Activated naive CD4-positive, alpha-beta T cell treated with anti-CD3 and anti-CD28 coated beads, Interleukin-2, amount 50 U/mL, for 24 hours (primary cell): ENCODE measurements around the gene ACY1.
"Not testable (repeated sequence)": the region's sequence is repeated elsewhere in the genome, so short reads cannot be mapped to it uniquely, and the experiment has no call there.

Experiments used
- H3K27ac Mint-ChIP-seq: one replicate; pipeline ENCODE4 v1.8.0; 2021; ENCODE audit warnings: mild to moderate bottlenecking, mixed read lengths
- H3K27me3 Mint-ChIP-seq: one replicate; pipeline ENCODE4 v1.8.0; 2021; ENCODE audit warnings: mixed read lengths
- H3K36me3 Mint-ChIP-seq: one replicate; pipeline ENCODE4 v1.8.0; 2021; ENCODE audit warnings: mixed read lengths
- H3K4me1 Mint-ChIP-seq: one replicate; pipeline ENCODE4 v1.8.0; 2021; ENCODE audit warnings: mixed read lengths
- H3K4me3 Mint-ChIP-seq: one replicate; pipeline ENCODE4 v1.8.0; 2021; ENCODE audit warnings: mild to moderate bottlenecking, mixed read lengths
- H3K9me3 Mint-ChIP-seq: one replicate; pipeline ENCODE4 v1.8.0; 2021; ENCODE audit warnings: mixed read lengths

The ACY1 gene

DNA sequence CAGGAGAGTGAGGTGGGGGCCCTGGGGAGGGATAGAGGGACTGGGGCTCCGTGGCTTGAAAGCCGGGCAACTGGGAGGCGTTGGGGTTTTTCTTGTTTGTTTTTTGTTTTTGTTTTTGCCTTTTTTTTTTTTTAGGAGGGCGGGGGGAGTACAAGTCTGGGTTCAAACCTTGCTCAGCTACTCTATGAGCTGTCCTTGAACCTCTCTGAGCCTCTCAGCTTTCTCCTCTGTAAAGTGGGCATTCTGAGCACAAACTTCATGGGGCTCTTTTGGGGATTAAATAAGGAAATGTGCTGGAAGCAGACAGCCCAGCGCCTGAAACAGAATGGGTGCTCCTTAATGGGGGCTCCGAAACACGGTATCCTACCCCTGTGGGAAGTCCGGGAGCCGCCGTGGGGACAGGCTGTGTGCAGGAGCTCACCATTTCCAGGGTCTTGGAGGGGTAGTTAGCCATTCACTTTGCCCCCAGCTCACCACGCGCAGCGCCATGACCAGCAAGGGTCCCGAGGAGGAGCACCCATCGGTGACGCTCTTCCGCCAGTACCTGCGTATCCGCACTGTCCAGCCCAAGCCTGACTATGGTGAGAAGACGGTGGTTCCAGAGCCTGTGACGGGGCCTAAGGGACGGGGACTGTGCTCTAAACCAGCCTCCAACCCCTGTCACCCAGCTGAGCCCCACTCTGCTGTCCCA lies 388 bp downstream of the ACY1 start:
- Mint-ChIP-seq H3K4me1 (peaks cover 23% of the 10 kb centered on the region), H3K36me3 (no peaks in the 10 kb centered on the region), H3K9me3 (no peaks in the 10 kb centered on the region), H3K4me3 (peak overlapping the region; percentile 94), H3K27me3 (no peaks in the 10 kb centered on the region), H3K27ac (peak overlapping the region; percentile 93)

DNA sequence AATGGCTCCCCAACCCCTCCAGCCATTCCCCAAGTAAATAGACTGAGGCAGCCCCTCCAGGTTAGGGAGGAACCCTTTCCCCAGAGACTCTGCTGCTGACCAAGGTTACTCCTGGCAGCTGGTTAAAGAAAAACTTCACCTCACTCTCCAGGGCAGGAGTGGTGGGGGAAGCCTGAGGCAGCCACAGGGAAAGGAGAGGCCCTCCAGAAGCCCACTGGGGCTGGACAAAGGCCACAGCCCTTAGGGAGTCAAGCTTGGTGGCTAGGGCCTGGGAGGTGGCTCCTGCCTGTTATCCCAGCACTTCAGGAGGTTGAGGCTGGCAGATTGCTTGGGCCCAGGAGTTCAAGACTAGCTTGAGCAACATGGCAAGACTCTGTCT lies 923 bp downstream of the ACY1 start:
- no peaks in the 10 kb centered on the region for H3K27me3 Mint-ChIP-seq
- H3K27ac Mint-ChIP-seq = peak overlapping the region; percentile 93
- H3K4me1 Mint-ChIP-seq = peaks cover 23% of the 10 kb centered on the region
- H3K4me3 Mint-ChIP-seq = peak overlapping the region; percentile 94
- H3K36me3 Mint-ChIP-seq = no peaks in the 10 kb centered on the region
- H3K9me3 Mint-ChIP-seq = no peaks in the 10 kb centered on the region

DNA sequence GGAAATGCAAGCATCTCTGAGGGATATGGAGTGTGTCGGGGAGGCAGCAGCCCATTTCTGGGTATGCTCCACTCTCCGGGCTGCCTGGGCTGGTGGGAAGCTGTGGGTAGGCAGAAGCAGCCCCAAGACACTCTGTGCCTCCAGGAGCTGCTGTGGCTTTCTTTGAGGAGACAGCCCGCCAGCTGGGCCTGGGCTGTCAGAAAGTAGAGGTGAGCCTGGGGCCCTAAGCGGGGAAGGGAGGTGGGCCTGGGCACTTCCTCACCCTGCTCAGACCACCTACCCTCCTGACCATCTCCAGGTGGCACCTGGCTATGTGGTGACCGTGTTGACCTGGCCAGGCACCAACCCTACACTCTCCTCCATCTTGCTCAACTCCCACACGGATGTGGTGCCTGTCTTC lies 1.7 kb downstream of the ACY1 start:
- no peaks in the 10 kb centered on the region for H3K9me3 Mint-ChIP-seq
- H3K27ac Mint-ChIP-seq = peak overlapping the region; percentile 68
- peaks cover 23% of the 10 kb centered on the region for H3K4me1 Mint-ChIP-seq
- H3K4me3 Mint-ChIP-seq = peak overlapping the region; percentile 70
- no peaks in the 10 kb centered on the region for H3K36me3 Mint-ChIP-seq
- H3K27me3 Mint-ChIP-seq = no peaks in the 10 kb centered on the region

DNA sequence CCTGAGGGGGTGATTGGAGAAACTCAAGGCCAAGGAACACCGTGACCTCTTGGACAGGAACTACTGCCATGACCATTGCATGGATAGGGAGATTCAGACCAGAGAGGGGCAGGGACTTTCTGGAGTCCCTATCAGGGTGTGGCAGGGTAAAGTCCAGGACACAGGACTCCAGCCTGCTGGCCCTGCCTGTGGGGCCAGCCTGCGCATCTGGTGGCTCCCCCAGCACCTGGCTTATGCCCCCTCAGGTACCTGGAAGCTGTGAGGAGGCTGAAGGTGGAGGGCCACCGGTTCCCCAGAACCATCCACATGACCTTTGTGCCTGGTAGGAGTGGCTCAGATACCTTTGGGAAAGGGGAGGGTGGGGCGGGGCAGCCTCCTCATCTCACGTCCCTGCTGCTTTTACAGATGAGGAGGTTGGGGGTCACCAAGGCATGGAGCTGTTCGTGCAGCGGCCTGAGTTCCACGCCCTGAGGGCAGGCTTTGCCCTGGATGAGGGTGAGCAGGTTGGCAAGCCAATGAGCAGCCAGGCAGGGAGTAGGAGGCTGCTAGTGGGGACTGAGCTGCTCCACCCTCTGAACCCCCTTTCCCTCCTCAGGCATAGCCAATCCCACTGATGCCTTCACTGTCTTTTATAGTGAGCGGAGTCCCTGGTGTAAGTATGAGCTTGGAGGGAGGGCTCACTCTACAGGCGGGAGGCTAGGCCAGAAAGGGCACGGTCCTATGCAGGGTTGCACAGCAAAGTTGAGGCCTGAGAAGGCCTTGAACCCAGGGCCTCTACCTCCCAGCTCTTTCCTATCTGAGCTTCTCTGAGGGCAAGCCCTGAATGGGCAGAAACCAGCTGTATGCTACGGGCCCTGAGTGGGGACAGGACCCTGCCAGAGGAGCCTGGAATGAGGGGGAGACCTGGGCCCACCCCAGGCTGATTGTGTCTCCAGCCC lies 2.9 kb downstream of the ACY1 start:
- peak overlapping the region; percentile 12 for H3K27ac Mint-ChIP-seq
- peaks cover 1% of the 10 kb centered on the region for H3K36me3 Mint-ChIP-seq
- H3K4me1 Mint-ChIP-seq = peaks cover 22% of the 10 kb centered on the region
- H3K27me3 Mint-ChIP-seq = no peaks in the 10 kb centered on the region
- no peak overlapping the region for H3K4me3 Mint-ChIP-seq
- no peaks in the 10 kb centered on the region for H3K9me3 Mint-ChIP-seq

DNA sequence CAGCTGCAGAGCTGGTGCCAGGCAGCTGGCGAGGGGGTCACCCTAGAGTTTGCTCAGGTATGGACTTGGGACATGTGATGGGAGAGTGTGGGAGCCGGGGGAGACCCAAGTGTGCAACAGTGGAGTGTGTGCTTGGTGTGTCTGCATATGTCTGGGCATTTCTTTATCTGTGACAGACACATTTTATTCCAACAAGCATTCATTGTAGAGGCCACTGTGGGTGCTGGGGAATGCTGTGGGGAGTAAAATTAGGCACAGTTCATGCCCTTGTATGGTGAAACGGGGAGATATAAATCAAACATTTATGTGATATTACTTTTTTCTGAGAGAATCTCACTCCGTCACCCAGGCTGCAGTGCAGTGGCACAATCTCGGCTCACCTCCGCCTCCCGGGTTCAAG lies 4.2 kb downstream of the ACY1 start:
- no peak overlapping the region for H3K4me3 Mint-ChIP-seq
- H3K9me3 Mint-ChIP-seq = no peaks in the 10 kb centered on the region
- no peak overlapping the region for H3K27ac Mint-ChIP-seq
- peaks cover 17% of the 10 kb centered on the region for H3K4me1 Mint-ChIP-seq
- H3K27me3 Mint-ChIP-seq = no peaks in the 10 kb centered on the region
- peaks cover 4% of the 10 kb centered on the region for H3K36me3 Mint-ChIP-seq

DNA sequence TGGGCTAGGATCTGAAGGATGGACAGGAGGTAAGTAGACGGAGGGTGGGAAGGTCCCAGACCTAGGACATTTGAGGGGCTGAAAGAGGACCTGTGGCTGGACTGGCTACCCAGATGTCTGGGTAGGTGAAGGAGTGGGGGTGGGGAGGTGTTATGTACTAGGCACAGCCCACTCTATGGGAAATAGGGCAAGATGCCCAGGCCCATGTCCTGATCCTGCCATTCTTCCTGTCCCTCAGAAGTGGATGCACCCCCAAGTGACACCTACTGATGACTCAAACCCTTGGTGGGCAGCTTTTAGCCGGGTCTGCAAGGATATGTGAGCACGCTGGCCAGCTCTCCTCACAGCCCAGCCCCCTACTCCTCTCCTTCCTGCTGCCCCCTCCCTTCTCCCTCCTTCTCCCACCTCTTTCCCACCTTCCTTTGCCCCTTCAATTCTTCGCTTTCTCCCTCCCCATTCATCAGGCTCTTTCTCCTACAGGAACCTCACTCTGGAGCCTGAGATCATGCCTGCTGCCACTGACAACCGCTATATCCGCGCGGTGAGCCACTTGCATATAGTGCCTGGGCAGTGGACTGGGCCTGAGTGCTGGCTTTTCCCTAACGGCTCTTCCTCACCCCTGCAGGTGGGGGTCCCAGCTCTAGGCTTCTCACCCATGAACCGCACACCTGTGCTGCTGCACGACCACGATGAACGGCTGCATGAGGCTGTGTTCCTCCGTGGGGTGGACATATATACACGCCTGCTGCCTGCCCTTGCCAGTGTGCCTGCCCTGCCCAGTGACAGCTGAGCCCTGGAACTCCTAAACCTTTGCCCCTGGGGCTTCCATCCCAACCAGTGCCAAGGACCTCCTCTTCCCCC lies 5.2 kb downstream of the ACY1 start:
- peaks cover 16% of the 10 kb centered on the region for H3K4me1 Mint-ChIP-seq
- H3K36me3 Mint-ChIP-seq = peaks cover 6% of the 10 kb centered on the region
- H3K27ac Mint-ChIP-seq = peak overlapping the region; percentile 47
- no peak overlapping the region for H3K4me3 Mint-ChIP-seq
- no peaks in the 10 kb centered on the region for H3K9me3 Mint-ChIP-seq
- H3K27me3 Mint-ChIP-seq = no peaks in the 10 kb centered on the region

DNA sequence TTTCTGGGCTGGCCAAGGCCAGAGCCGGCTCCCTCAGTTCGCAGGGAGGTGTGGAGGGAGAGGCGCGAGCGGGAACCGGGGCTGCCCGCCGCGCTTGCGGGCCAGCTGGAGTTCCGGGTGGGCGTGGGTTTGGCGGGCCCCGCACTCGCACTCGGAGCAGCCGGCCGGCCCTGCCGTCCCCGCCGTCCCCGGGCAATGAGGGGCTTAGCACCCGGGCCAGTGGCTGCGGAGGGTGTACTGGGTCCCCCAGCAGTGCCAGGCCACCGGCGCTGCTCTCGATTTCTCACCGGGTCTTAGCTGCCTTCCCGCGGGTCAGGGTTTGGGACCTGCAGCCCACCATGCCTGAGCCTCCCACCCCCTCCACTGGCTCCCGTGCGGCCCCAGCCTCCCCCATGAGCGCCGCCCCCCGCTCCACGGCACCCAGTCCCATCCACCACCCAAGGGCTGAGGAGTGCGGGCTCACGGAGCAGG lies 7.2 kb downstream of the ACY1 start:
- H3K4me1 Mint-ChIP-seq = peaks cover 20% of the 10 kb centered on the region
- H3K9me3 Mint-ChIP-seq, H3K27me3 Mint-ChIP-seq, H3K4me3 Mint-ChIP-seq: not testable (repeated sequence)
- peaks cover 20% of the 10 kb centered on the region for H3K36me3 Mint-ChIP-seq
- peak overlapping the region; percentile 8 for H3K27ac Mint-ChIP-seq

DNA sequence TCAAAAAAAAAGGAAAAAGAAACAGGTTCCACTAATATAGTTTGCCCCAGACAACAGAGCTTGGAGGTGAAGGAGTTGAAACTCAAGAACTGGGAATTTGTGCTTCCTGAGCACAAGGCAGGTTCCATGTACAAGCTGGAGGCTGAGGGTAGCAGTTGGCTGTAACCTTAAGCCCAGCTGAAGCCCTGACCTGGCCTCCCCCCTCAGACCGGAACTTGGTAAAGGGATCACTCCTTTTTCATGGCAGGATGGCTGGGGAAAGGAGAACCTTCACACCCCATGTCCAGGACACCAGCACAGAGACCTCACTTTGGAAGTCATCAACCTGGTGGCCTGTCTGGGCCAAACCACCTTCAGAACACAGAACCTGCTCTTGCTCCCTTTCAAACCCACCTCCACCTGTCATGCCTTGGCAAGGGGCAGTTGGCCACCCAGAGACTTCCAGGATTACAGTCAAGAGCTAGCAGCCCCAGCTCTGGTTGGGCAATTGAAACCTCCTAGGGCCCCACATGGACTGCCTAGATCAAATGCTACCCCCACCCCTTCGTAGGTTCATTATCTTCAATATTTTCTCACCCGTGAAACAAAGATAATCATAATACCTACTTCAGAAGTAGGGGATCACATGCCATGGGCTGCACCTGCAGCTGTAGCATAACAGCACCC lies 8.8 kb downstream of the ACY1 start:
- Mint-ChIP-seq H3K36me3 (peaks cover 24% of the 10 kb centered on the region), H3K27ac (peak overlapping the region; percentile 62), H3K9me3 (no peaks in the 10 kb centered on the region), H3K4me1 (peaks cover 24% of the 10 kb centered on the region), H3K27me3 (no peaks in the 10 kb centered on the region), H3K4me3 (peak overlapping the region; percentile 100)

DNA sequence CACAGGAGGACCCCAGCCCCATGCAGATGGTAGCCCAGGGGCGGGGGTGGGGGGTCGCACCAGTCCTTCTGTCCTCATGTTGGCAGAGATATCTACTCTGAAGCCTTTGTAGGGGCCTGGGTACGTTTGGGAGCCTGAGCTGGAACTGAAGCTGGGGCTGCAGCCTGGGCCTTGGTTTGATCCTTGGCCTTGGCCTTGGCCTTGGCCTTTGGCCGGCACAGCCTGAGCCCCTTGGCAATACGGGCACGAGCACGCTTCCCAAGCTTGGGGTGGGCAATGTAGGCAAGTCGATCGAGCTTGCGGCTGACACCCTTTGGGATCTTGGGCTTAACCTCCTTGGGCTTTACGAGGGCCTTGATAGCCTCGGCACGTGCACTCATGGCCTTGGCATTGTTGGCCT lies 10.3 kb downstream of the ACY1 start:
- Mint-ChIP-seq H3K36me3 (peaks cover 24% of the 10 kb centered on the region), H3K27ac (peak overlapping the region; percentile 59), H3K4me1 (peaks cover 24% of the 10 kb centered on the region), H3K4me3 (peak overlapping the region; percentile 100)
- H3K27me3 Mint-ChIP-seq, H3K9me3 Mint-ChIP-seq: not testable (repeated sequence)

DNA sequence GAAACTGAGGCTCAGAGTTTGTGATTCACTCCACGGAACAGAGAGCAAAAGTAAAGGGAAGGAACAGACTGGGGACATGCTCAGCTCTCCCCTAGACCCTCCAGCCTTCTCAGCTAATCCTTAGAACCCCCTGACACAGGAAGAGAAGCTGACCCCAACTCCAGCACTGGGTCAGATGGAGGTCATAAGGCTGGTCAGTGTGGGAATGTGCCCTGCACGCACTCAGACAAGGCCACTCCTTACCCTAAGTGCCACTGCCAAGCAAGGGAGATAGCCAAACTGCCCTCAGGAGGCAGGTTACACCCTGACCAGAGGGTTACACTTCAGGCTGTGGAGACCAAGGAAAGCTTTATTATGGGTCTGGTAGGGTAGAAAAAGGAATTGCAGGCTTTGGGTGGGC lies 11.2 kb downstream of the ACY1 start:
- Mint-ChIP-seq H3K27ac (peak overlapping the region; percentile 100), H3K4me3 (peak overlapping the region; percentile 100), H3K36me3 (peaks cover 24% of the 10 kb centered on the region), H3K9me3 (no peaks in the 10 kb centered on the region), H3K4me1 (peaks cover 24% of the 10 kb centered on the region), H3K27me3 (no peaks in the 10 kb centered on the region)

DNA sequence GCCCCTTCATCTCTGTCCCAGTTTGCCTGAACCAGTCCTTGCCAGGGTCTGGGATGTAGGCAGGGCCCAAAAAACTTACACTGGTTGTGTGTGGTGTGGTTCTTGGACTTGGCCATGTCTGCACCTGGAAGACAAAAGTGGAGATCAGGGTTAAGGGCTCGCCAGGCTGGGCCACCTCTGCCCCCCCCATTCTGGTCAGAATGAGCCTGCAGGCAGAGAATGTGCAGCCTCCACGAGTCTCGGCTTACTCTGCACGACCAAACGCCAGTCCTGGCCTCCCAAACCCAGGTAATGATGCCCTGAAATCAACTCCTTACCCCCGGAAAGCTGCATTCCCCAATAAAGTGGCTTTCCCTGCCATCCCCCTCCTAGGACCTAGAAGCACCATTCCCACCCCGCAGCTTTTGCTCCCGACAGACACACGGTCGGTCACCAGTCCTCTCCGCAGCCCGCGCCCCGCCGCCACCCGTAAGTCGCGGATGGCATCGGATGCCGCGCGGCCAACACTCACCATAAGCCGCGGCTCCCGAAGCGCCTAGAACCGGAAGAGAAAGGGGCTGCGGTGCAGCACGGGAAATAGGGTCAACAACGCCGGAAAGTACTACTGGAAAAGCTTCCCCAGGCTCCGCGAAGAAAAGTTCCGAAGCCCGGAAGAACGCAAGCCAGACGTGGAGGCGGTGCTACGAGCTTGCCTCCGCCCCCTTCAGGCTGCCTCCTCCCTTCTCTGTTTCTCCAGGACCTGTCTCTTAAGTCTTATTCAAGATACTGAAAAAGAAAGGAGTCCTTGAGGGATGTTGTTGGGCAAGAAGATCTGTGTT lies 12.2 kb downstream of the ACY1 start, which contains the start of gene RPL29:
TSS of gene RPL29 (minus strand) at position 550 of the 818 bp plus-strand sequence. CDS start at position 116, 434 bp downstream.
- H3K4me1 Mint-ChIP-seq = peaks cover 24% of the 10 kb centered on the region
- H3K27ac Mint-ChIP-seq = peak within 1 kb of the TSS; percentile 100
- peak within 1 kb of the TSS; percentile 100 for H3K4me3 Mint-ChIP-seq
- peaks cover 24% of the 10 kb centered on the region for H3K36me3 Mint-ChIP-seq
- H3K27me3 Mint-ChIP-seq = no peaks in the 10 kb centered on the region
- no peaks in the 10 kb centered on the region for H3K9me3 Mint-ChIP-seq

DNA sequence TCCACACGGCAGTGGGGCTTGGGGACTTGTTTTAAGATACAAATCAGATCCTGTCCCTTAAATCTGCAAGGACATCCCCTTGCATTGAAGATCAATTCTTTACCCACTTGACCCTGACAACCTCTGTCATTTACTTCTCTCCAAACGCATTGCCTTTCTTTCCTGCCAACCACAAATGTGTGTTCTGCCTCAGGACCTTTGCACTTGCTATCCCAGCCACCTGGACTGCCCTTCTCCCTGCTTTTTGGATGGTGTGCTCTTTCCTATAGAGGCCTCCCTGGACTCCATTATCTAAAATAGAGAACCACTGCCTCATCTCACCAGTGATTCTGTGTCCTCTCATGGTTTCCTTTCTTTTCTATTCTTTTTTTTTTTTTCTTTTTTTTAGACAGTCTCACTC lies 13.8 kb downstream of the ACY1 start:
- Mint-ChIP-seq H3K36me3 (peaks cover 21% of the 10 kb centered on the region), H3K9me3 (no peaks in the 10 kb centered on the region), H3K27me3 (no peaks in the 10 kb centered on the region), H3K4me1 (peaks cover 32% of the 10 kb centered on the region), H3K4me3 (no peak overlapping the region), H3K27ac (no peak overlapping the region)

DNA sequence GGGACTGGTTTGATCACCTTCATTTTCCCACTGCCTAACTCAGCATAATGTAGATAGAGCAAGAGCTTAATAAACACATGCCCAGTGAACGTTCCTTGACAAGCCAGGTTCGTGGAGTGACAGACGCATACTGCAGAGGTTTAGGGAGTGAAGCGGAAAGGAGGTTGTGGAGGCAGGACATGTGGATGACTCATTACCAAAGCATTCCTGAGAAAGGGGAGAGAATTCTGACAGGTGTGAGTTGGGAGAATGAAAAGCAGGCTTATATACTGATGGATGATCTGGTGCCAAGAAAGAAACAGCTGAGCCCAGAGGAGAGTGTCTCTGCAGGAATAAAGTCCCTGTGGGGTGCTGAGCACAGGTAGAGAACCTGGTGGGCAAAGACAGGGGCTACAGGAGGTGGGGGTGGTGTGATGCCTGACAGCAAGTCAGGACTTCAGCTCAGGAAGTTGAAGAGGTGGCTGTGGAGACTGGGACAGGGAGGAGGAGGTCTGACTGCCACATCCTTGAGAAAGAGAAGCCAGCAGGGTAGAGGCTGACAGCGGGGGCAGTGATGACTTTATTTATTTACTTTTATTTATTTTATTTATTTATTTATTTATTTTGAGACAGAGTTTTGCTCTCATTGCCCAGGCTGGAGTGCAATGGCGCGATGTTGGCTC lies 14.7 kb downstream of the ACY1 start:
- no peak overlapping the region for H3K4me3 Mint-ChIP-seq
- H3K4me1 Mint-ChIP-seq = peaks cover 26% of the 10 kb centered on the region
- no peaks in the 10 kb centered on the region for H3K27me3 Mint-ChIP-seq
- peaks cover 20% of the 10 kb centered on the region for H3K36me3 Mint-ChIP-seq
- no peaks in the 10 kb centered on the region for H3K9me3 Mint-ChIP-seq
- peak overlapping the region; percentile 20 for H3K27ac Mint-ChIP-seq

DNA sequence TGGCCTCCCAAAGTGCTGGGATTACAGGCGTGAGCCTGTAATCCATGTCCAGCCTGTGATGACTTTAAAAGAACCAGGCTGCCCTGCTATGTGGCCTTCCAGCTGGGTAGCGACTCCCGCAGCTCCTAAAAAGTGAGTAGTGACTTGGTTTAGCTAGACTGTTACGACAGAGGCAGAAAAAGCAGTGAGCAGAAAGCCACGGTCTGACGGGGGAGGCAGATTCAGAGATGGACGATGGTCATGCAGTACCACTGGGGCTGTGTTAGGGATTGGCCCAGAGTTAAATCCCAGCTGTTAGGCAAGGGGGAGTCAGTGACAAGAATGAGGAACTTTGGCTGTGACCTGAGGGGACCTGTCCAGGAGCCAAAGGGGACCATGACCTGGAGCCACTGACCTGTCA lies 15.4 kb downstream of the ACY1 start:
- H3K4me1 Mint-ChIP-seq = peaks cover 22% of the 10 kb centered on the region
- H3K36me3 Mint-ChIP-seq = peaks cover 17% of the 10 kb centered on the region
- no peaks in the 10 kb centered on the region for H3K27me3 Mint-ChIP-seq
- no peaks in the 10 kb centered on the region for H3K9me3 Mint-ChIP-seq
- H3K4me3 Mint-ChIP-seq = no peak overlapping the region
- H3K27ac Mint-ChIP-seq = no peak overlapping the region
